Activated CD8-positive, alpha-beta memory T cell treated with anti-CD3 and anti-CD28 coated beads, Interleukin-2, amount 50 U/mL, for 24 hours (primary cell): ENCODE results near the gene C1orf174.
A peak's percentile ranks its signal among the peaks of the same experiment; 100 is the strongest.
"Not testable (repeated sequence)": the region's sequence is repeated elsewhere in the genome, so short reads cannot be mapped to it uniquely, and the experiment has no call there.

Experiments
- DNase-seq: peaks from one replicate; pipeline ENCODE4 v3.0.0-alpha.2; 2020; ENCODE audit errors: extremely low read depth

C1orf174 gene

DNA sequence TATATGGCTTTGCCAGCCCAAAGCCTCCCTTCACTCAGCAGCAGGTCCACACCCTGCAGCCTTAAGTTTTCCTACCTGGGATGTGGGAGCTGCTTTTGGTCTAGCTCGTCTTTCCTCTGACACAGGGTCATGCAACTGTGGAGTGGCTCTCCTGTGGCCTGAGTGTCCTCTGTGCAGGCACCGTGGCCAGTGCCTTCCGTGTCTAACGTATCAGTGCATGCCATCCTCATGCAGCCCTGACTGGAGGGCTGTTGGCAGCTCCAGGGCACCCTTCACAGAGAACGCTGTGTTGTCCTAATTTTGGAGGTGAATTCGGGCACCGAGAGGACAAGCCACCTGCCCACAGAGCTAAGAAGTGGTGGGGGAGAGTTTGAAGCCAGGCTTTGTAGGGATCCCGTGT, 25.7 kb upstream of the C1orf174 start:
- DNase-seq: no peak

DNA sequence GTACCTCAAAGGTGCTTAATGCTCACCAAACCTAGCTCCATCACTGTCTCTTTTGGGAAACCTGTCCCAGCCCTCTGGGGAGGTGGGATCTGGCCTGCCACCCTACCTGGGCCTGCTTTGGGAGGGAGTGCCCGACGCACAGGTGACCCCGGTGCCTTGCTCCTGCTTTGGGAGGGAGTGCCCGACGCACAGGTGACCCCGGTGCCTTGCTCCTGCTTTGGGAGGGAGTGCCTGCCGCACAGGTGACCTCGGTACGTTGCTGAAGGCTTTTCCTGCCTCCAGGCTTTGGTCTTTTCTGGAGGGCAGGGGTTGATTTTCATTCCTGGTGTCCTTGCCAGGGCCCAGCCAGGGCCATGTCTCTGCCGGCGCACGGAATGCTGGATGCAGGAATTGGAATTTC, 25.2 kb upstream of the C1orf174 start:
- DNase-seq: no peak

DNA sequence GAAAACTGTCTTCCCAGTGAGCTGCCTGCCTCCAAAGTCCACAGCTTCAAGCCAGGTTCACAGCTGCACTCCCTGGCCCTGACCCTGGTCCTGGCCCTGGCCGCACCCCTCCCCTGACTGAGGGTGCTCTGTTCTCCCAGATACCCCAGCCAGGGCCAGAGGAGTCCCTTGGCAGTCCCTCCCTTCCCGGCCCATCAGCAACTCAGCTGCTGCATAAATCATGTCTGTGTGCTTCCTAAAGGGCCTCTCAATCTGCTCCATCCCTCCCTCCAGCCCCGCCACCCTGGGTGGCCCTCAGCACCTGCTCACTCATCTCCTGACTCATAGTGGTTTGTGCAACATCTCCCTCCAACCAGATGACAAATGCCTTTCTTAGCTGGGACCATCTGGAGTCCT, 24.8 kb upstream of the C1orf174 start:
- no peak for DNase-seq

DNA sequence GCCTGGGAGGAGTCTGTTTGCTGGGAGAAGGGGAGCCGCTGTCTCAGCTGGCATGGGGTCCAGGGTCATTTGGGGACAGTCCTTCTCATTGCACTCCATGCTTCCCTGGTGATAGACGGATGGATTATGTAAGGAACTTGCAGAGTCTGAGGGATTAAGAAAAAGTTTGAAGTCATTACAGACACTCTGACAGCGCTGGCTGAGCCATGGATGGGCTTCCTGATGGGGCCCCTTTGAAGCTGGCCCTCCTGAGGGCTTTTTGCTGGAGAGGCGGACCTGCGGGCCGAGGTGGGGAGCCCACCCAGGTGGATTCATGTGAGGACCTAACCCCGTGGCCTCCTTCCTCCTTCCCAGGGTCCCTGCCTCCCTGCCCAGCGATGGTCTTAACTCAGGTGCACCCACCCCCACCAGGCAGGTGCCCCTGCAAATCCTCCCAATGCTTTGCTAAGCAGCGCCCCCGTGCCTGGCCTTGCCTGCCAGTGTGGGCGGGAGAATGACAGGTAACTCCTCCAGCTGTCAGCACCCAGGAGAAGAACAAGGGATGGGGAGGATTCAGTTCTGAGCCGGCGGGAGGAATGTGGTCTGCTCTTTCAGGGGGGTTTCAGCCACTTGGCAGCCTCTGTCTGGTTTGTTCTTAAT, 24.2 kb upstream of the C1orf174 start:
- DNase-seq: no peak

DNA sequence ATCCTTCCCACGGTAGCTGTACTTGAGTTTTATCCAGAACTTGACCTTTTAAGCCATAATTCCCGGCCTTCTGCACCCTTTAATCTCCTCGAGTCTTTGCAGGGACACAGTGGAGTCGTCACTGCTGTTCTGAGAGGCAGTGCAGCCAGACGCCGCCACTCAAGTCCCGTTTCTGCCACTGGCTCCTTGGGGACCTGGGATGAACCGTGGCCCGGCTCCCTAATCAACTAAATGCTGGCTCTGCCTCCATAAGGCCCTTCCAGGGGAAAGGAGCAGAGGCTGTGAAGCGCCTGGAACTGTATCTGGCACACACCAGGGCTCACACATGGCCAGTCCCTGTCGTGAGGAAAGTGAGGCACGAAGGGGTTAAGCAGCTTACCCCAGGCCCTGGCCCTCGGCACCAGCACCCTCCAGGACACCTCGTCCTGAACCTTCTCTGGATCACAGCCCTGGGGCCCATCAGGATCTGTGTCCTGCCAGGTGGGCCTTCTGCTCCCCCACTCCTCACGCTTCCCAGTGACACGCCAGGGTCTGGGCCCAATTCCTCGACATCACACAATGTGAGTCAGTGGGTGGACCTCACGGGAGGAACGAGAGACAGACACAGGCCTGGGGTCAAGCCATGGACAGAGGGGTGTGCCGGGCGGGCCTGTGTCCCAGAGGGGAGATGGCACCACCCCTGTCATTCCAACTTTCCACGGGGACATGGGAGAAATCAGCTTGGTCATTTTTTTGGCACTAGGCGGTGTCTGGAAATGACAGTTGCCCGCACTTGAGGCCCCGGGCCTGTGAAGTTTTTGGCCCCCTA, 23.5 kb upstream of the C1orf174 start:
- DNase-seq: no peak

DNA sequence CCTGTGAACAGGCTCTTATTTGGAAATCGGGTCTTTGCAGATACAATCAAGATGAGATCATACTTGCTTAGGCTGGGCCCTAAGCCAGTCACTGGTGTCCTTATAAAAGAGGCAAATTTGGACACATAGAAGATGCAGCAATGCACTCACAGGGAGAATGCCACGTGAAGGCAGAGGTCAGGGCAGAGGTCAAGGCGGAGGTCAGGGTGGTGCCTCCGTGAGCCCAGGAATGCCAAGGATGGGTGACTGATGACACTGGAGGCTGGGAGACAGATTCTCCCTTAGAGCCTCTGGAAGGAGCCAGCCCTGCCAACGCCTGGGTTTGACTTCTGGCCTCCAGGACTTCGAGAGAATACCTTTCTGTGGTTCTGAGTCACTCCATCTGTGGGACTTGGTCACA, 22.8 kb upstream of the C1orf174 start:
- DNase-seq: no peak

DNA sequence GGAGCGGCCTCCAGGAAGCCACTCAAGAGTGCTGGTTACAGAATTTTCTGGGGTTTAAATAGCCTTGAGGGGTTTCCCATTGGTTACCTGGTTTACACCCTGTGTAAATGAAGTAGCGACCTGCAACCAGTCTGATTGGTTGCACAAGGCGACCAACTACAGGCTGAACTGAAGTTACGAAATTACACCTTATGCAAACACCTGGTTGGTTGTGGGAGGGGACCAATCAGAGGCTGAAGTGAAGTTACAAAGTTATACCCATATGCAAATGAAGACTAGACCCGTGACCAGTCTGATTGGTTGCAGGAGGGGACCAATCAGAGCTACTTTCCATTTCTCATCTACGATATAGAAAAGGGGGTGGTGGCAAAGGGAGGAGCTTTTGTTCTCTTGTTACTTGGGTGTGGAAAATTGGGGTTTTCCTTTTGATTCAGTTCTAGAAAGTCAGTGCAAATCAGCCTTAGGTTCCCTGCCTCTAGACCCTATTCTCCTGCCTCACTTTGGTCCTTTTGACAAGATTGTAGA, 22.2 kb upstream of the C1orf174 start:
- no peak for DNase-seq

DNA sequence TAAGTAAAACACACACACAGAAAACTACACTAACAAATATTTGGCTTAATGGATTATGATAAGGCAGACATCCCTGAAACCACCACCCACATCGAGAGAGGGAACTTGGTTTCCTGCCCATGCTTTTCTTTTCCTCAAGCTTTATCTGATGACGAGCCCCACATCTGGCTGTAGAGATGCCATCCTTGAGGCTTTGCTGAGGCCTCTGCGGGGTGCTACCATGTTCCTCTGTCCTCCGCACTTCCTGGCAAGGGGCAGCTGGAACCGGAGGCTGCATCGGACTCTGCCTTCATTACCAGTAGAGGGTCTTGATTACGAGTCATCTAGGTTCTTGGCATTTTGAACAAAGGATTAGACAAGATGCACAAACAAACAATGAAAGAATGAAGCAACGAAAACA, 21.7 kb upstream of the C1orf174 start:
- DNase-seq: no peak

DNA sequence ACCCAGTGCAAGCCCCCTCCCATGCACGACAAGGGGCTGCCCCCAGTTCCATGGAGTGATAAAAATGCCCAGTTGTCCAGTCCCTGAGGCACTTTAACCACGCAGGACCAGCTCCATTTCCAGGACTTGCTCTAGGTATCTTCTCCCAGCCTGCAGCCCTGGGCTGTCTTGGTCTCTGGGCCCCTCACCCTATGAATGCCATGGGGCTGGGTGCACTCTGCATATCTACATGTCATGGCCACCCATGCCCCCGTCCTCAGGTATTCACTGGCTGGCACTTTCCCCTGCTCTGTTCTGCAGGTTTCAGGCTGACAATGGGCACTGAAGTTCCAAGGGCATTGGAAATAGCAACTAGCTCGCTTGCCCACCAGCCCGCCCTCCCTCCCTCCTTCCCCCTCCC, 19.6 kb upstream of the C1orf174 start:
- no peak for DNase-seq

DNA sequence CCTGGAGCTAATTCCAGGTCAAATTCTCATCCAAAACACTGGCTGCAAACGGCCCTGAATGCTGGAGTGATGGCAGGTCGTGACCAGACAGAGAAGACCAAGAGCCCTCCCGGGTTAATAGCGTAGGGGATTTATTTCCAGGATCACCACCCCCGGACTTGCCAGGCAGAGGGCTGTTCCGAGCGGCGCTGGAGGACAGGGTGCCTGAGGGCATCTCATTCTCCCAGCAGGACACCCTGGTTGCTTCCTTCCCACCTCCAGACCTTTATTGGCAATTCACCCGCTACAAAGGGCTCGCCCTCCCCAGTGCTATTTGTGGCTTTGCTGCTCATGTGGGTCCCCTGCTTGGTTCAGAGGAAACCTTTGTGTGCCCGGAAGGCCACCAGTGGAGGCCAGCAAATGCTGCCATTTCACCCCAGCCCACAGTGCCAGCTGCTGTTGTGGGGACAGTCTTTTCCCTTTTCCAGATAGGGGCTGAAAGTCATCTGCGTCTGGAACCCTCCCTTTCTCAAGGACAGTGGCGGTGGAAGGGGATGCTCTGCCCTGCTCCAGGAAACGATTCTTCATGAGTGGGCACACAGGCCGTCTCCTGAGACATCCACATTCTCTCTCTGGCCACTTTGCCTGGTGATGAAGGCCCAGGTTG, 19.0 kb upstream of the C1orf174 start:
- DNase-seq: no peak

DNA sequence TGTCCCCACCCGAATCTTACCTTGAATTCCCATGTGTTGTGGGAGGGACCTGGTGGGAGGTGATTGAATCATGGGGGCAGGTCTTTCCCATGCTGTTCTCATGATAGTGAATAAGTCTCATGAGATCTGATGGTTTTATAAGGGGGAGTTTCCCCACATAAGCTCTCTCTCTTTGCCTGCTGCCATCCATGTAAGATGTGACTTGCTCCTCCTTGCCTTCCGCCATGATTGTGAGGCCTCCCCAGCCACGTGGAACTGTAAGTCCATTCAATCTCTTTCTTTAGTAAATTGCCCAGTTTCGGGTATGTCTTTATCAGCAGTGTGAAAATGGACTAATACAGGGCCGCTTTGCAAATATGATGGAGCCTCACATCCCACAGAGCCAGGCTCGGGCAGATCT, 18.3 kb upstream of the C1orf174 start:
- not testable (repeated sequence) for DNase-seq

DNA sequence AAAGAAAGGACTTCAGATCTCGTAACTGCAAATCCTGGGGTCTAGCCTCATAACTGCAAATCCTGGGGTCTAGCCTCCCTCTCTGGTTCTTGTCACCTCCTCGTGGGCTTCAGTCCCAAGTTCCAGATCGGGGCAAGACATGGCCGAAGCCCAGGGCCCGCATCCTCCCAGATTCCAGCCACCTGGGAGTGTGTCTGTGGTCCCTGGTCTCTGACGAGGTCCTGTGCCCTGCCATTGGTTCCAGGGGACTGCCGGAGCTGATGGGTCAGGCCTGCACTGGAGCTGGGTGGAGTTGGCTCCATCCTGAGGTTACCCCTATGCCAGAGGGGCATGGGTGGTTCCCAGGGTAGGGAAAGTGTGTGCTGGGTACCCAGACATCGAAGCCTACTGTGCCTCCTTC, 17.7 kb upstream of the C1orf174 start:
- DNase-seq: no peak

DNA sequence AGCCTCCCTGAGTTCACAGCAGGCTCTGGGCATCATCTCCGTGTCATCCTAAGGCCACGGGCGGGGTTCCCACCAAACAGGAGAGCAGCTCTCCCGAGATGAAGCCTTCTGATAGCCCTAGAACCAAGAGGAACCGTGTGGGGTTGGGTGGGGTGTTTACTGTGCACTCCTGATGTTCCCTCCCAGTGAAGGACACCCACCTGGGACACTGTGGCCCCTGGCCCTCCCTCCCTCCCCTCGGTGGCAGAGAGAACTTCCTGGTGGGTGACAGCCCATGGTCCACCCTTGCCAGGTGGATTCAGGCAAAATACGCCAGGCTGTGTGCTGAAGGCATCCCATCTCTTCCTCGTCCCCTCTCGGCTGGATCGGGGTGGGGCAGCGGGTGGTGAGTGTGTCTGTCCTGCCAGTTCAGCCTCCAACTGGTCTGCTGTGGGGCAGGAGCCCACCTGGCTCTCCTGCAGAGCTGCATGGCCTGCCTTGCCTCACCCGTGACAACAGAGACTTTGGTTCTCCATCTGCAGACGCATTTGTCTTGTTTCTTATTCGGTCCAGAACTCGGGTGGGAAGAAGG, 15.6 kb upstream of the C1orf174 start:
- no peak for DNase-seq

DNA sequence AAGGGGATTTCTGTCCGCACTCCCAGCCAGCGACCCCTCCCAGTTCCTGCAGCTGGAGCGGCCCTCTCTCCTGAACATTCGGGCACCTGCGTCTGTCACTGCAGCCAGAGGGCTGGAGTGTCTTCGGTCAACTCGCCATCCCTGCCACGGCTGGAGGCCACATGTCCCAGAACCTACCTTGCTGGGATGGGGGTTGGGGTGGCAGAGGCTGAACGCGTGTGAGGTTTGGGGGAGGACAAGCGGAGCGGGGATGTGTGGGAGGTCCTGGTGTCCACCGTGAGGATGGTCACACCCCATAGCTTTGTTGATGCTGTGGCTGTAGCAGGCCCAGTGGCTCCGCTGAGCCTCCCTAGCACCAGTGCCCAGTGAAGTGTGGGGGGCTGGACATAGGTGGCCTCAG, 14.8 kb upstream of the C1orf174 start:
- no peak for DNase-seq

DNA sequence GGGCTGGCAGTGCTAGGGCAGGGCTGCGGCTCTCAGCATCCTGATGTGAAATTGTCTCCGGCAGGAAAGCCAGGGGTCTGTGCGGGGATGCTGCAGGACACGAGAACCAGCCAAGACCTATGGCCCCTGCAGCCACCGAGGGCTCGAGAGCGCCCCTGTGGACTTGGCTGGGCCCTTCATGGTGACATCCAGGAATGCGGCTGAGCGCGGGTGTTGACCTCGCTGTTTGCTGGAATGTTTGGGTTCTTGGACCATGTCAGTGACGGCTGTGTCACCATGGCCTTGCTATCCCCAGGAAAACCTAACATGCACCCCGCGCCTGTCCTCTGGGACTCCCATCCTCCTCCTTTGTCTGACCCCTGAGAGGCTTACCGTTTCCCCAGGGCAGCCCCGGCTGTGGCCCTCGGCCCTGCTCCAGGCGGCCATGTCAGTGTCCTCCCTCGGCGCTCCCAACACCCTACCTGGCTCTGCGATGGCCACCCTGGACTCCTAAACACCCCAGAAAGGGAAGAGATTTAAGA, 14.3 kb upstream of the C1orf174 start:
- no peak for DNase-seq

DNA sequence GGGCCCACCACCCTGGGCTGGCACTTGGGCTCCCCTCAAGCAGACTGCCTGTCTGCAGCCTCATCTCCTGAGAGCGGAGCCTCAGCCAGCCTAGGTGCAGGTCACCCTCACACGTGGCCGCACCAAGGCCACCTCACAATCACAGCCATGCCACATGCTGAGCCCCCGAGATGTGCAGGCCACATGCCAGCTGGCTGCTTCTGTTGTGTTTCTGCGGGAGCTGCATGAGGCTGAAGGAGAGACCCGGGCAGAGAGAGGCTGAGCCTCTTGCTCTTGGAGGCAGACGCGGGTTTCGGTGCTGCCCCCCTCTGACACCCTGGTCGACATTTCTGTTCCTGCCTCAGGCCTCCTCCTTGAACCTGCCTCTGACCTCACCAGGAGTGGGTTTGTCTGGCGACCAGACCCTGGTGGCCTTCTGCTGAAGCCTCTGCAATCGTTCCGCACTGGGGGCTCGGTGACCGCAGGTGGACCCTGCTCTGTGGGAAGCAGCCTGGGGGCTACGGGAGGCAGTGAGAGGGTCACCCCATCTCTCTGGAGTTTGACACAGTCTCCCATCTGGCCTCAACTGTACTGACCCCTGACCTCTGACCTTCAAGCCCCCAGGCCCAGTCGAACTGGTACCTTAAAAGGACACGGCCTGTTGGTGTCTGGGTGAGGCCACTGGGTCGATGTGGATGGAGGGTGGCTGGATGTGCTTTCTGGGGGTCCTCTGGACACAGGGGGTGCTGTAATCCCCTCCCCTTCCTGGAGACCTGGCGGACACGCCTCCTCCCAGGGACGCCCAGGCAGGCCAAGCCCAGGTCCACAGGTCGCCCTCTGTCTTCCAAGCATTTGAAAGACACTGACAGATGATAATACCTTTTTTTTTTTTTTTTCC, 13.0 kb upstream of the C1orf174 start:
- DNase-seq: no peak

DNA sequence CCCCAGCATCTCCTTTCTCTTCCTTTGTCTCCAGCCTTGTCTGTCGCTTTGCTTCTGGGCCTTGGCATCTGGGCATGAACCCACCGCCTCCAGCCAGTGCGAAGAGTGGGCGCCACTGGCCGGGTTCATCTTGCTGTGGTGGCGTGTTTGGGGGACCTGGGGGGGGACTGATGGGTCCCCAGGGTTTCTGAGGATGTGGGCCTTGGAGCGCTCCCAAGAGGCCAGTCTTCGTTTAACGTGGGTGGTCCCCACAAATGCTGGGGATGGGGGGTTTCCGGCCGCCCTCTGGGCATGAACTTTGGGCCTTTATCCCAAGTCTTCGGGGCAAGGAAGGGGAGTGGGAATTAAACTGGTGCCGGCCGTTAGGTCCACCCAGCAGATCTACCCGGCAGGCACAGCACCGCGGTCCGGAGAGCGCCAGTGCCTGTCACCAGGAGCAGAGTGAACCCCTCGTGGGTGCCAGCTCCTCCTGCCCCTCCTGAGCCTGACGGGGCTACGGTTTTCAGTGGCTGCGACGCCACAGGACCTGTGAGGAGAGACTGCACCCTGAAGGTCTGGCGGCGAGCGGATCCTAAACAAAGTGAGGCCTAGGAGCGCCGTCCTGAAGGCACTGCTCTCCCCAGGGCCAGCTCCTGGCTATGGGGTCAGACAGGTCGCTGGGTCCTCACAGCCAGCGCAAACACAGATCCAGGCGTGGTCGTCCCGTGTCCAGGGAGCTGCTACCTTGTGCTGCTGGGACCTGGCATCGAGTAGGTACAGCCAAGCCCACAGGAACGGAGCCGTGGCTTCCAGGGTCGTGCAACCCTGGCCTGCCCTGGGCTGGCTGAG, 12.1 kb upstream of the C1orf174 start:
- DNase-seq: no peak

DNA sequence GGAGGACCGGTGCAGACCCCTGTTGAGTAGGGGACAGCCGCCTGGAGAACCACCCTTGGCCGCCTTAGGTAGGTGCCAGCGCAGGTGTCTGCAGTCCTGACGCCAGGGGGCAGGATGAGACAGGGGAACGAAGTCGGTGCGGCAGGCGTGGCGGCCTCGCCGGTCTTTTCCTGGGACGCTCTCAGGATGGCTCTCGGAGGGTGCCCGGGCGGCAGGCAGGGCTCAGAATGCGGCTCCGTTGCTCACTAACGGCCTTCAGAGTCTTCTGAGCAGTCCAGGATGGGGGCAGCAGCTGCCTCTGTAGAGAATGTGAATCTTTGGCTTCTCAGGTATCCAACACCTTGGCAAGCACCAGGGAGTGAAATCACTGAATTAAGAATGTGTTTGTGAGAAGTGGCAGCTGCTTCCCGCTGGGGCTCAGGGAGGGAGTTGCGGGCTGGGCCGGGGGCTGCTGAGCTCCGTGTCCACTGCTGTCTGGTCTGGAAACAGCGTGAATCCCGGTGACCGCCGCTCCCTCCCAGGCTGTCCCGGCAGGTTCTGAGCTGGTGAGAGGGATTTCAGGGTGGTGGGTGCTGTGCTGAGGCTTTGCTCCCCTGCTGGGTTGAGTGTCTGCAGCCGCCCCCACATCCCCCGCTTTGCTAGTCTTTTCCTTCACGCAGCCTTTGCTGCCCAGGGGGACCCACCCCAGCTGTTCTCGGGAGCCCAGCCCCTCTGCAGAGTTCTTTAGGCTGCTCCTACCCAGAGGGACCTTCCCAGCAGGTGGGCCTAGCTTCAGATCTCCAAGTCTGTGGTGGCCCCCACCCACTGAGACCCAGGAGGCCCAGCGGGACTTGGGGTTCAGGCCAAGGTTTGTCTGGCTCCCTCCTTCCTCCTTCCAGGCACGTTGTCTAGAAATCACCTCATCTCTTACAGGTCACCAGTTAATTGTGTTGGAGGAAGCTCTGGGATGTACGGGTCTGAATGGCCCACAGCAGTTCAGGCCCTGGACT, 11.1 kb upstream of the C1orf174 start:
- peak; percentile 37 for DNase-seq

DNA sequence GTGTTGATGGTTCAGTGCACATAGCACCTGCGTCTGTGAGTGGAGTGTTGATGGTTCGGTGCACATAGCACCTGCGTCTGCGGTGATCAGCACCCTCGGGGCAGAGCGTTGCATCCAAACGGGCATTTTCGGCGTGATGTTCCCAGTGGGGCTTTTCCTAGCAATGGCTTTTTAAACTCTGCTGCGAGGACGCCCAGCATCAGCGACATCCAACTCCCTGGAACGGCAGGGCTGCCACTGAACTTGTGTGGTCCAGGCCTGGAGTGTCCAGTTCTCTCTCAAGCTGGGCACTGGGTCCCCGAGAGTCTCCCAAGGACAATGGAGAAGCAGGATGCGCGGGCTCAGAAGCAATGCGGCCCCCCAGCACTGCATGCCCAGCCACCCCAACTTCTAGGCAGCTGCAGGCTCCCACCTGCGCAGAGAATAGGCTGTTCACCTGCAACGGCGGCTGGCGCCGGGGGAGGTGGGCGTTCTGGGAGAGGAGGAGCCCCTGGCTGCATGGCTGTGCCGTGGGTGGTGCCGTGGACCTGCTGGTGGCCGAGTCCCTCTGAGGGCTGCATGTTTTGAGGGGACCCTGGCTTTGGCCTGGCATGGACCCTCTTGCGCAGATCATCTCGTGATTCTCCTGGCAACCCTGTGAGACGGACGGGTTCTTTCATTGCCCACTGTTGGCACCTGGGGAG, 10.1 kb upstream of the C1orf174 start:
- no peak for DNase-seq
